ENCODE measurements around the gene TANGO2. TPM values are rescaled to one million over a fixed set of nuclear protein-coding genes. Genes with fewer than 3 reads are reported as not detected.

Gene TANGO2
- total and polyA plus RNA-seq, 9 of the 15 experiments (the other 6 are each of a cell fraction or from before 2014, with no cell fraction given): 15.5 to 94.9 (median 70.1) TPM

- peak overlapping the region in 1 of 2 experiments; percentile 87; a peak in 2 of 4 replicates for H3K9ac ChIP-seq (ENCODE audit: insufficient read depth in 1 of 2, low read depth in 2 of 2, low read length in 2 of 2)
- no peak overlapping the region for H3K4me2 ChIP-seq (ENCODE audit: insufficient read depth, low read length)
- H3K36me3 ChIP-seq (ENCODE audit: control insufficient read depth, insufficient read depth, low read length): no peaks in the 10 kb centered on the region
- no peak overlapping the region for H3K27ac ChIP-seq (ENCODE audit: extremely low read depth, low read depth, low read length)
- H3K79me2 ChIP-seq (ENCODE audit: control insufficient read depth, insufficient read depth, low read length): no peaks in the 10 kb centered on the region
- ATAC-seq (no peak), DNase-seq (ENCODE audit: extremely low read depth in 1 of 4, low spot score in 3 of 4) (no peak), FAIRE-seq (no peak)
- in situ Hi-C loops (cut with MboI) (no loop called here), intact Hi-C loops (cut with micrococcal nuclease) (no loop called here)
- H3K9me3 ChIP-seq (replicated peaks; ENCODE audit: control insufficient read depth, insufficient read depth, low read depth, low read length): no peaks in the 10 kb centered on the region
- H2AFZ ChIP-seq (ENCODE audit: low read depth, low read length): no peak overlapping the region
- peaks cover 59% of the 10 kb centered on the region for H4K20me1 ChIP-seq (replicated peaks; ENCODE audit: control insufficient read depth, insufficient read depth, low read length)
- BruUV-seq (replicated peaks): no TSS peak
- H3K27me3 ChIP-seq (ENCODE audit: control insufficient read depth in 2 of 2, insufficient read depth in 2 of 2, low read length in 2 of 2): no peaks in the 10 kb centered on the region
- H3K9me1 ChIP-seq (ENCODE audit: control insufficient read depth, insufficient read depth, low read length): peaks cover 16% of the 10 kb centered on the region
- CTCF ChIA-PET (ENCODE audit: low intra/inter-chr PET ratio): no interaction called here
- 82% methylated on average over 20 of the region's 20 CpGs for WGBS (ENCODE audit: insufficient coverage, low coverage, missing lambda C conversion rate)
- no peak overlapping the region for H3K4me3 ChIP-seq
- H3K4me1 ChIP-seq (replicated peaks in 1 of 2; ENCODE audit: control insufficient read depth in 2 of 2, insufficient read depth in 2 of 2, low read length in 2 of 2): peaks cover 36 to 74% of the 10 kb centered on the region in 2 experiments
- POLR2A ChIA-PET: interaction anchor here (0.6 to 3.1 kb wide), 21 partner anchors 8 to 595 kb away, joined by 3 to 20 read pairs (median 4); partner anchors contain the start of gene TRMT2A
- TF ChIP-seq GATA2 (CRISPR knock-in tag; IDR thresholded peaks at IDR 0.05) (no peak), HNRNPL (IDR thresholded peaks at IDR 0.05; ENCODE audit: low read depth, low read length) (peak; percentile 79; the same call in 1 of the 2 replicates), MXI1 (IDR thresholded peaks at IDR 0.05; ENCODE audit: low read depth, low read length) (no peak), CEBPB (tag; IDR thresholded peaks at IDR 0.05) (no peak), WHSC1 (IDR thresholded peaks at IDR 0.05; ENCODE audit: low read length) (peak; percentile 91), ZFP30 (CRISPR knock-in tag; IDR thresholded peaks at IDR 0.05; ENCODE audit: borderline replicate concordance) (no peak), HDAC1 (IDR thresholded peaks at IDR 0.05) (no peak; a peak in 1 of 4 replicates), IFI16 (CRISPR knock-in tag; IDR thresholded peaks at IDR 0.05) (no peak), ATF1 (CRISPR knock-in tag; IDR thresholded peaks at IDR 0.05) (0 out of 2 replicates have a peak, but pooled peaks have one; percentile 10), ATF1 (tag; IDR thresholded peaks at IDR 0.05) (no peak), TARDBP (IDR thresholded peaks at IDR 0.05) (no peak), RBM39 (optimal IDR thresholded peaks at IDR 0.05; ENCODE audit: low read depth, low read length) (peak; percentile 63)
- TF ChIP-seq, protein P1, sequence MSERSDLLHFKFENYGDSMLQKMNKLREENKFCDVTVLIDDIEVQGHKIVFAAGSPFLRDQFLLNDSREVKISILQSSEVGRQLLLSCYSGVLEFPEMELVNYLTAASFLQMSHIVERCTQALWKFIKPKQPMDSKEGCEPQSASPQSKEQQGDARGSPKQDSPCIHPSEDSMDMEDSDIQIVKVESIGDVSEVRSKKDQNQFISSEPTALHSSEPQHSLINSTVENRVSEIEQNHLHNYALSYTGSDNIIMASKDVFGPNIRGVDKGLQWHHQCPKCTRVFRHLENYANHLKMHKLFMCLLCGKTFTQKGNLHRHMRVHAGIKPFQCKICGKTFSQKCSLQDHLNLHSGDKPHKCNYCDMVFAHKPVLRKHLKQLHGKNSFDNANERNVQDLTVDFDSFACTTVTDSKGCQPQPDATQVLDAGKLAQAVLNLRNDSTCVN (CRISPR knock-in tag; IDR thresholded peaks at IDR 0.05): no peak
- TF ChIP-seq, protein P2, sequence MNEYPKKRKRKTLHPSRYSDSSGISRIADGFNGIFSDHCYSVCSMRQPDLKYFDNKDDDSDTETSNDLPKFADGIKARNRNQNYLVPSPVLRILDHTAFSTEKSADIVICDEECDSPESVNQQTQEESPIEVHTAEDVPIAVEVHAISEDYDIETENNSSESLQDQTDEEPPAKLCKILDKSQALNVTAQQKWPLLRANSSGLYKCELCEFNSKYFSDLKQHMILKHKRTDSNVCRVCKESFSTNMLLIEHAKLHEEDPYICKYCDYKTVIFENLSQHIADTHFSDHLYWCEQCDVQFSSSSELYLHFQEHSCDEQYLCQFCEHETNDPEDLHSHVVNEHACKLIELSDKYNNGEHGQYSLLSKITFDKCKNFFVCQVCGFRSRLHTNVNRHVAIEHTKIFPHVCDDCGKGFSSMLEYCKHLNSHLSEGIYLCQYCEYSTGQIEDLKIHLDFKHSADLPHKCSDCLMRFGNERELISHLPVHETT (CRISPR knock-in tag; conservative IDR thresholded peaks at IDR 0.05 in 1 of 2, IDR thresholded peaks at IDR 0.05 in 1 of 2): 0 out of 4 replicates have a peak, but pooled peaks of 1 of the 2 experiments have one; percentile 75
- TF ChIP-seq, protein P3, sequence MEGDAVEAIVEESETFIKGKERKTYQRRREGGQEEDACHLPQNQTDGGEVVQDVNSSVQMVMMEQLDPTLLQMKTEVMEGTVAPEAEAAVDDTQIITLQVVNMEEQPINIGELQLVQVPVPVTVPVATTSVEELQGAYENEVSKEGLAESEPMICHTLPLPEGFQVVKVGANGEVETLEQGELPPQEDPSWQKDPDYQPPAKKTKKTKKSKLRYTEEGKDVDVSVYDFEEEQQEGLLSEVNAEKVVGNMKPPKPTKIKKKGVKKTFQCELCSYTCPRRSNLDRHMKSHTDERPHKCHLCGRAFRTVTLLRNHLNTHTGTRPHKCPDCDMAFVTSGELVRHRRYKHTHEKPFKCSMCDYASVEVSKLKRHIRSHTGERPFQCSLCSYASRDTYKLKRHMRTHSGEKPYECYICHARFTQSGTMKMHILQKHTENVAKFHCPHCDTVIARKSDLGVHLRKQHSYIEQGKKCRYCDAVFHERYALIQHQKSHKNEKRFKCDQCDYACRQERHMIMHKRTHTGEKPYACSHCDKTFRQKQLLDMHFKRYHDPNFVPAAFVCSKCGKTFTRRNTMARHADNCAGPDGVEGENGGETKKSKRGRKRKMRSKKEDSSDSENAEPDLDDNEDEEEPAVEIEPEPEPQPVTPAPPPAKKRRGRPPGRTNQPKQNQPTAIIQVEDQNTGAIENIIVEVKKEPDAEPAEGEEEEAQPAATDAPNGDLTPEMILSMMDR (IDR thresholded peaks at IDR 0.05 in 2 of 3, conservative IDR thresholded peaks at IDR 0.05 in 1 of 3; ENCODE audit: insufficient read depth in 2 of 3, low read depth in 1 of 3, low read length in 3 of 3): no peak
Observed at GRCh38 chr22:19990609-19991394, 30.1 kb upstream of the TANGO2 start.

Measured in K562 (cell line).